HepG2 (cell line): Measurements from ENCODE around the gene PRSS21. TPM values are rescaled to one million over a fixed set of nuclear protein-coding genes. Genes with fewer than 3 reads are reported as not detected.

ENCODE experiments used
- AHR ChIP-seq: IDR thresholded peaks from 2 replicates; pipeline ENCODE4 v1.6.1; 2018; ENCODE audit warnings: missing genetic modification reagents, missing compliant biosample characterization
- ELF3 ChIP-seq: IDR thresholded peaks from 2 replicates; pipeline ENCODE4 v1.6.1; 2016; ENCODE audit warnings: missing genetic modification reagents, missing compliant biosample characterization
- FOSL2 ChIP-seq: sonication (generic); formaldehyde crosslinking; IDR thresholded peaks from 2 replicates; pipeline ENCODE4 v1.4.0; 2020; ENCODE audit warnings: missing genetic modification reagents
- HMG20B ChIP-seq: conservative IDR thresholded peaks from 2 replicates; pipeline ENCODE4 v1.6.1; 2016; ENCODE audit warnings: missing genetic modification reagents, missing compliant biosample characterization
- MXD4 ChIP-seq: IDR thresholded peaks from 2 replicates; pipeline ENCODE4 v1.6.1; 2016; ENCODE audit warnings: mild to moderate bottlenecking, missing biosample characterization, missing genetic modification reagents
- SNAPC4 ChIP-seq: sonication (generic); formaldehyde crosslinking; IDR thresholded peaks from 2 replicates; pipeline ENCODE4 v1.4.0; 2020; ENCODE audit warnings: mild to moderate bottlenecking, missing genetic modification reagents
- SOX13 ChIP-seq, 3 experiments: fragments of 450-650 bp in 1 of 3; sonication (generic) in 1 of 3; formaldehyde crosslinking in 1 of 3; IDR thresholded peaks in 2 of 3; conservative IDR thresholded peaks in 1 of 3; 2 replicates each; pipeline versions ENCODE4 v1.5.0 to v1.6.1; 2016 to 2020; ENCODE audit warnings: antibody characterized with exemption in 1 of 3, mild to moderate bottlenecking in 1 of 3, missing compliant biosample characterization in 1 of 3, missing genetic modification reagents in 1 of 3, moderate library complexity in 1 of 3
- SPEN ChIP-seq: sonication (generic); formaldehyde crosslinking; IDR thresholded peaks from 2 replicates; pipeline ENCODE4 v1.5.1; 2020; ENCODE audit warnings: low read depth, mild to moderate bottlenecking, missing genetic modification reagents
- SRSF4 ChIP-seq: fragments of 200-400 bp; formaldehyde crosslinking; IDR thresholded peaks from one replicate; pipeline ENCODE4 v1.6.1; 2018; ENCODE audit warnings: mild to moderate bottlenecking, low read depth, low read length, moderate library complexity; ENCODE audit not compliant: poor library complexity, severe bottlenecking
- THAP7 ChIP-seq: sonication (generic); formaldehyde crosslinking; IDR thresholded peaks from 2 replicates; pipeline ENCODE4 v1.8.1; 2023; ENCODE audit warnings: mild to moderate bottlenecking, missing genetic modification reagents
- THAP8 ChIP-seq: sonication (generic); formaldehyde crosslinking; IDR thresholded peaks from 2 replicates; pipeline ENCODE4 v1.5.1; 2020; ENCODE audit warnings: missing genetic modification reagents, mild to moderate bottlenecking, borderline replicate concordance
- ZBED4 ChIP-seq: sonication (generic); formaldehyde crosslinking; IDR thresholded peaks from 2 replicates; pipeline ENCODE4 v1.4.0; 2020; ENCODE audit warnings: missing genetic modification reagents, borderline replicate concordance
- ZHX1 ChIP-seq: sonication (generic); formaldehyde crosslinking; IDR thresholded peaks from 2 replicates; pipeline ENCODE4 v1.8.1; 2022; ENCODE audit warnings: low read depth, mild to moderate bottlenecking, missing genetic modification reagents
- ZNF792 ChIP-seq: IDR thresholded peaks from 2 replicates; pipeline ENCODE4 v1.6.1; 2016
- polyA plus RNA-seq, 8 experiments: library from polyadenylated mRNA; depleted of rRNA in 3 of 8; stranded (reverse) in 7 of 8; unstranded in 1 of 8; fragments of >200 nt; fragmentation: Illumina TruSeq in 4 of 8; extraction: Trizol in 4 of 8; gene quantifications; 2 replicates each; pipeline versions ENCODE4 v1.2.1 to v1.2.3, GENCODE V29; 2011 to 2016; ENCODE audit warnings: low read depth in 4 of 8, missing spikeins in 1 of 8, mixed read lengths in 1 of 8; ENCODE audit not compliant: insufficient read depth in 1 of 8
- total RNA-seq, 5 experiments: library from RNA; depleted of rRNA; stranded (reverse); fragments of >200 nt; fragmentation: Illumina TruSeq; extraction: Trizol; gene quantifications; 2 replicates each; pipeline ENCODE4 v1.2.3, GENCODE V29; 2016; ENCODE audit warnings: low read depth in 1 of 5

PRSS21 gene
- total and polyA plus RNA-seq, 2 of the 13 experiments (the other 11 are each of a cell fraction or from before 2014, with no cell fraction given): not detected

GRCh38 chr16:2835638-2836493 is 18.8 kb downstream of the PRSS21 start (continued):
- TF ChIP-seq THAP7 (CRISPR knock-in tag) (no peak), MXD4 (CRISPR knock-in tag) (0 out of 2 replicates have a peak, but pooled peaks have one; percentile 23), SRSF4 (no peak), AHR (0 out of 2 replicates have a peak, but pooled peaks have one; percentile 23), ZNF792 (CRISPR knock-in tag) (no peak), SPEN (0 out of 2 replicates have a peak, but pooled peaks have one; percentile 32), SNAPC4 (CRISPR knock-in tag) (no peak), SOX13 (IDR thresholded peaks at IDR 0.05) (no peak), SOX13 (CRISPR knock-in tag; conservative IDR thresholded peaks at IDR 0.05 in 1 of 2, IDR thresholded peaks at IDR 0.05 in 1 of 2) (0 out of 4 replicates have a peak, but pooled peaks of 1 of the 2 experiments have one; percentile 10), ZHX1 (CRISPR knock-in tag) (no peak), FOSL2 (CRISPR knock-in tag) (peak; percentile 93), ZBED4 (no peak), ELF3 (peak; percentile 95), HMG20B (CRISPR knock-in tag) (no peak), THAP8 (no peak)
